GM21390 (cell line): ENCODE data around the gene MRPS27.
A peak's percentile ranks its signal among the peaks of the same experiment; 100 is the strongest.
"Not testable (repeated sequence)": the region's sequence is repeated elsewhere in the genome, so short reads cannot be mapped to it uniquely, and the experiment has no call there.

Experiments used
- ATAC-seq: cut with Tn5 transposase; IDR thresholded peaks from one replicate; pipeline ENCODE4 v1.9.1; 2021; ENCODE audit not compliant: unreplicated experiment

The MRPS27 gene

DNA sequence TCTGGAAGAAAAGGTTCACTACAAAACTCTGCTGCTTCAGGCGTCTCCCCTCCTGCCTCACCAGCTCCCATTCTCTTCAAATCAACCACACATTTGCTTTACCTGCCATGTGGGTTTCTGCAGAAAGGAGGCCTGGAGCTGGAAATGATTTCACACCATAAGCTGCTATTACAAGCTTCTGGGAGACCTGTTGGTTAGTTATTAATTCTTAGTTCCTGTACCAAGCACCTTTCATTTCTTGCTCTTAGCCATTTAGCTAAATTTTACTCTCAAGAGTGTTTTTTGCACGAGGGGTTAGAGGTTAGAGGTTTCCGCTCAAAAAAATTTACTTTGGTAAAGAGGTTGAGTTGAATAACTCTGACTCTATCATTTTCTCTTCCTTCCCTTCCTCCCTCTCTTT lies 142.5 kb downstream of the MRPS27 start:
- ATAC-seq: peak; percentile 71

- no peak for ATAC-seq
Observed at GRCh38 chr5:72172786-72173185, 147.3 kb downstream of the MRPS27 start.

- ATAC-seq: no peak
Observed at GRCh38 chr5:72171667-72172066, 148.4 kb downstream of the MRPS27 start.

DNA sequence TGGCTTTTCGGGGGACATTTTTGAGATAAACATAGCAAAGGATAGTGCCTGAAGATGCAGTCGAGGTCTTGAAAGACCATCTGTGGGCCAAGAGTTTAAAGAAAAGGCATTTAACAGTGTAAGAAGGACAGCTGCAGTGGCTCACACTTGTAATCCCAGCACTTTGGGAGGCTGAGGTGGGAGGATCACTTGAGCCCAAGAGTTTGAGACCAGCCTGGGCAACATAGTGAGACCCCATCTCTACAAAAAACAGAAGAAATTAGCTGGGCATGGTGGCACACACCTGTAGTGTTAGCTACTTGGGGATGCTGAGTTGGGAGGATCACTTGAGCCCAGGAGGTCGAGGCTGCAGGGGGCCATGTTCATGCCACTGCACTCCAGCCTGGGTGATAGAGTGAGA lies 148.9 kb downstream of the MRPS27 start:
- not testable (repeated sequence) for ATAC-seq

DNA sequence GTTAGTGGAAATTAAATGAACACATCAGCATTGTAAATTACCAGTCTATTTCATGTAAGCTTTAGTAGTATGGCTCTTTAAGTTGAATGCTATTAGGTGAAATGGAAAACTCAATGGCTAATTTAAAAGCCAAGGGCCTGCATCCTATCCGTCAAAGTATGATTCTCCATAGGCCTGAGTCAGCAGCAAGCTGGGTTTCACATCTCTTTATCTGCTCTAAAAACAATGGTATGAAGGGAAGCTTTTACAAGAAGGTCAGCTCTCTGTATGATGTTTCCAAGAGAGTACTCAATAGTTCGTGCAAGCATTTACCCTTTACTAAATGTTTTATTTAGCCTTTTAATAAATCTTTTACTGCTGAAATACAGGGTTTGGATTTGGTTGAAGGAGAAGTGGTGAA lies 149.9 kb downstream of the MRPS27 start:
- ATAC-seq: no peak
